HG02970 (cell line): ENCODE measurements around the gene ICAM1.
"Not testable (repeated sequence)": the region's sequence is repeated elsewhere in the genome, so short reads cannot be mapped to it uniquely, and the experiment has no call there.

Experiments used
- ATAC-seq: cut with Tn5 transposase; IDR thresholded peaks from one replicate; pipeline ENCODE4 v1.9.1; 2021; ENCODE audit warnings: mild to moderate bottlenecking, moderate library complexity, moderate number of reproducible peaks; ENCODE audit not compliant: unreplicated experiment, low FRiP score

The ICAM1 gene, protein sequence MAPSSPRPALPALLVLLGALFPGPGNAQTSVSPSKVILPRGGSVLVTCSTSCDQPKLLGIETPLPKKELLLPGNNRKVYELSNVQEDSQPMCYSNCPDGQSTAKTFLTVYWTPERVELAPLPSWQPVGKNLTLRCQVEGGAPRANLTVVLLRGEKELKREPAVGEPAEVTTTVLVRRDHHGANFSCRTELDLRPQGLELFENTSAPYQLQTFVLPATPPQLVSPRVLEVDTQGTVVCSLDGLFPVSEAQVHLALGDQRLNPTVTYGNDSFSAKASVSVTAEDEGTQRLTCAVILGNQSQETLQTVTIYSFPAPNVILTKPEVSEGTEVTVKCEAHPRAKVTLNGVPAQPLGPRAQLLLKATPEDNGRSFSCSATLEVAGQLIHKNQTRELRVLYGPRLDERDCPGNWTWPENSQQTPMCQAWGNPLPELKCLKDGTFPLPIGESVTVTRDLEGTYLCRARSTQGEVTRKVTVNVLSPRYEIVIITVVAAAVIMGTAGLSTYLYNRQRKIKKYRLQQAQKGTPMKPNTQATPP

DNA sequence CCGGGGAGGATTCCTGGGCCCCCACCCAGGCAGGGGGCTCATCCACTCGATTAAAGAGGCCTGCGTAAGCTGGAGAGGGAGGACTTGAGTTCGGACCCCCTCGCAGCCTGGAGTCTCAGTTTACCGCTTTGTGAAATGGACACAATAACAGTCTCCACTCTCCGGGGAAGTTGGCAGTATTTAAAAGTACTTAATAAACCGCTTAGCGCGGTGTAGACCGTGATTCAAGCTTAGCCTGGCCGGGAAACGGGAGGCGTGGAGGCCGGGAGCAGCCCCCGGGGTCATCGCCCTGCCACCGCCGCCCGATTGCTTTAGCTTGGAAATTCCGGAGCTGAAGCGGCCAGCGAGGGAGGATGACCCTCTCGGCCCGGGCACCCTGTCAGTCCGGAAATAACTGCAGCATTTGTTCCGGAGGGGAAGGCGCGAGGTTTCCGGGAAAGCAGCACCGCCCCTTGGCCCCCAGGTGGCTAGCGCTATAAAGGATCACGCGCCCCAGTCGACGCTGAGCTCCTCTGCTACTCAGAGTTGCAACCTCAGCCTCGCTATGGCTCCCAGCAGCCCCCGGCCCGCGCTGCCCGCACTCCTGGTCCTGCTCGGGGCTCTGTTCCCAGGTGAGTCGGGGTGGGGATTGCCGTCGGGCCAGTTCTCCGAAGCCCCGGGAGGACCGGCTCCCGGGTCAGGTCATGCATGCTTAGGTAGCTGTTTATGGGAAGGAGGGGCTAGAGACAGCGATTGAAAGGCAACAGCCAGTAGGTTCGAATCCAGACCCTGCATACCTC, at the start of gene ICAM1:
ICAM1 (plus strand) TSS at position 505 of the 779 bp plus-strand sequence; CDS start at position 545, 40 bp downstream.
- ATAC-seq: peak; percentile 47

DNA sequence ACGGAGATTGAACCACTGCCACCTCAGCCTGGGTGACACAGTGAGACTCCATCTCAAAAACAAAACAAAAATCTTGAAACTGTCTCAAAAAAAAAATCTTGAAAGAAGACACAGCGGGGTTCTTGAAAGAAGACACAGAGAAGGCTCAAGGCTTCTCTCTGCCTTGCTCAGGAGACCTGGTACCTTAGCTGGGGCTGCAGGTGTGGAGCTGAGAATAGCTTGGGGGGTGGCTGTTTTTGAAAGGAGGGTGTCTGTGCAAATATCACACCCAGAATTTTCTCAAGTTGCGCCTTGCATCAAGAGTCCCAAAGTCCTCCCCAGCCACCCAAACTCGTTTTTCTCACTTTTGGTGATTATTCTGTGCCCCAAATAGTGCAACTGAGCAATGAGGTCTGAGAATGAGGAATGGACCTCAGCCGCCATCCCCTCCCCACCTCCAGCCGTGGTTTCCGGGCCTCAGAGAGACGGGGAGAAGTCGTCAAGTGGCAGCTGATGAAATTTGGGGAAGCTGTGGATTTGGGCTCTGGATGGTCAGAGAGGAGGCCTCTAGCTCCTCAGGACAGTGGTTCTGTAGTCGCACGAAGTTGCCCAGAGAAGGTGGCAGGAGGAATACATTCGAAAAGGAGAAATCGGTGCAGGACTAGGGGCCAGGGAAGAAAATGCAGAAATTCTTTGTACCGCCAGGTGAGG, 48.6 kb upstream of the ICAM1 start:
- no peak for ATAC-seq

DNA sequence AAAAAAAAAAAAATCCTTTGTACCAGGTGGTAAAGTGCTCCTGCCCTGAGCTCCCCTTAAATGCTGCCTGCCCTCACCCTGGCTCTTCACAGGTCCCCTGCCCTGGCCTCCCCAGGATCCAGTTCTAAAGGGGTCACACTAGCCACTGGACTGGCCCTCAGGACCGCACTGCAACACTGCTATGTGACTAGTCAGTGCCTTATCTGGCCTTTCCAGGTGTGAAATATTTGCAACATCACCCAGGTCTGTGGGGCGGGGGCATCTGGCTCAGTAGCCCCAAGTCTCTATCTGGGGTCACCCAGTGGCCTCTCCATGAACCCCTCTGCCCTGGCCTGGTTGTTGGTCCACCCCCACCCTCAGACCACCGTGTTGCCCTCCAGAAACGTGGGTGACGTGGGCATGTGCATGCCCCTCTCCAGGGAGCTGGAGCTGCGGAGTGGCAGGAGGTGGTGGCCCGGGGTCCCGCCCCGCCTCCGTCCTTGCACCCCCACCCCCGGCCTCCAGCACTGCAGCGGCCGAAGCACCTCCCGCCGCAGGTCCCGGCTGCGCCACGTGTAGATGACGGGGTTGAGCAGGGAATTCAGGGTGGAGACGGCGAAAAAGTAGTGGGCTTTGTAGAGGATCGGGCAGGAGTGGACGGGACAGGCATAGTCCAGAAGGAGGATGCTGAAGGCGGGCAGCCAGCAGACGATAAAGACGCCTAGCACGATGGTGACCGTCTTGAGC, 47.3 kb upstream of the ICAM1 start:
- no peak for ATAC-seq

DNA sequence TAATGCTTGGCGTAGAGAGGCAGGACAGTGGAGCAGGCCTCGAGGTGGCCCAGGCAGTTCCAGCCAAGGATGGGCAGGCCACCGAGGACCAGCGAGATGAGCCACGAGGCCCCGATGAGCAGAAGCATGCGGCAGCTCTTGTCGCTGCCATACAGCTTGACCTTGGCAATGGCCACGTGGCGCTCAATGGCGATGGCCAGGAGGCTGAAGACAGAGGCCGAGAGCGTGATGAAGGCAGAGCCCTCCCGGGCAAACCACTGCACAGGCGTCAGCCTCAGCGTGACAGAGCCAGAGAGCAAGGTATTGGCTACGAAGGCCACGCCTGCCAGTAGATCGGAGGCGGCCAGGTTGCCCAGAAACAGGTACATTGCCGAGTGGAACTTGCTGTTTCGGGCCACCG, 46.6 kb upstream of the ICAM1 start:
- ATAC-seq: no peak

DNA sequence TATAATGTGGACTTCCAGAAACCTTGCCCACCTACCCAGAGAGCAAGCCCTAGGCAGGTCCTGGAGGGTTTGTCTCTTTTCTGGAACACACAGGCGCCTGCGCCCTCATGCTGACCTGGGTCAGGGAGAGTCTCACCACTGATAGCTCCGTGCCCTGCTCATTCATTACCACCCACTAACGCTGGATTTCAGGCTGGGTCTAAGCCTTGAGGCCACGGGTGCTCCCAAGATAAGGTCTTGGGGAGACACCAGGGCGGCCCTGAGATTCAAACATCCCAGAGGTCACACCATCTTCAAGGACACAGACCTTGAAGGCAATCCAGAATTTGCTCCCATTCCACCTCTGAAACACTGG, 44.9 kb upstream of the ICAM1 start:
- ATAC-seq: no peak

DNA sequence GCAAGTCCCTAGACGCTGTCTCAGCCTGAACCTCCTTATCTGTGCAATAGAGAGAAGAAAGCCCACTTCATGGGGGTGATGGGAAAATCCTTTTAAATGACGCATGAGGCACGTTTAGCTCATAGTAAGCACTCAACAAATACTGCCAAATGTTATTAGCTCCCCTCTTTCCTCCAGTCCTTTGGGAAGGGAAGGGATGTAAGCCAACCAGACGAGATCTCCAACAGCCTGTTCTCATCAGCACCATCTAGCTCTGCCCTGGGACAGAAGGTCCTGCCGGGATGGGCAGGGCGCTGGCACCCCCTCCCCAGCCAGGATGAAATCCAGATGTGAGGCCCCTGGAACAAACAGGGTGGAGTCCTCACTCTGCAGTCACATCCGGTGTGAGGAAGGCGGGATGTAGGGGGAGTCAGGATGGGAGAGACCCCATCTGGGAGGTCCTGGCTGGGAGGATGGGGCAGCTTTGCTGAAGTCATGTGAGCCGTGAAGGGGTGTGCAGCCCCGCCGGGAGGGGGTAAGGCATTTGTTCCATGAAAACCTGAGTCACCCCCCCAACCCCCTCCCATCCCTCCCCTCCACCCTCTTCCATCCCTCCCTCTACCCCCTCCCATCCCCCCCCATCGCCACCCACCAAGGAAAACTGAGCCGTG, 44.4 kb upstream of the ICAM1 start:
- no peak for ATAC-seq

DNA sequence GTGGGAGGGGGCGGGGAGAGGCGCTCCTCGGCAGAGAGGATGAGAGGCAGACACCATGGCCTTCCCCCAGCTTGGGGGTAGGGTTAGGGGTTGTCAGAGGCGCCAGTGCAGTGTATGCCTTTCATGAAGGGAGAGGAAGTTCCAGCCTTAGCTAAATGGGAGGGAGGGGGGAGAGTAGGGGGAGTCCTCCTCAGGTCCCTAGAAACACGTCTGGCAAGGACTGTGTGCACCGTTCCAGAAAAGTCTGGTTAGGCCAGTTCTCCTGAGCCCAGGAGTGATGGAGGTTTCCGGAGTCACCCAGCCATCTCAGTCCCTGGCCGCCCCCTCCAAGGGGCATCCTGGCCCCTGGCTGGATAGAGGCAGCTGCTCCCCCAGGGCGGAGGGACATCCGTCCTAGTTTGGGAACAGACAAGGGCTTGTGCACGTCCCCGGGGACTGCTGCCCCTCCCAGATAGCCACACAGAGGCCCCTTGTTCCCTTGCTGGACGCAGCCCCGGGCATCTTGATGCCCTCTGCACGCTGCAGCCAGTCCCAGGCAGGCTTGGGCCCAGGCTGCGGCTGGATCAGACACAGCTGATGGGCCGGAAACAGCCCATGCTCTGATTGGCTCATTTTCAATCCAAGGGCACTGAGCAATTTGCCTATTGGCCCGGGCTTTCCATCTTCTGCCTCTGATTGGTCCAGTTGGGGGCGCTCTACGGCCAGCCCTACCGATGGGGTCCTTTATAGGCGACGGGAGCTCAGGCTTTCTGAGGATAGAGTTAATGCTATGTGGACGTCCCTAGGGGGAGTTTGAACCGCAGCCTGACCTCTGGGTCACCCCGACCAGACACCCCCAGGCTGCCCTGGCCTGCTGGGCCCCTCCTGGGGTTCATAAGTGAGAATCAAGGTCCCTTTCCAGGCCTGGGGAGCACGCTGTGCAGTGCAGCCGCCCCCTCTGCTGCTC, 43.6 kb upstream of the ICAM1 start:
- no peak for ATAC-seq

DNA sequence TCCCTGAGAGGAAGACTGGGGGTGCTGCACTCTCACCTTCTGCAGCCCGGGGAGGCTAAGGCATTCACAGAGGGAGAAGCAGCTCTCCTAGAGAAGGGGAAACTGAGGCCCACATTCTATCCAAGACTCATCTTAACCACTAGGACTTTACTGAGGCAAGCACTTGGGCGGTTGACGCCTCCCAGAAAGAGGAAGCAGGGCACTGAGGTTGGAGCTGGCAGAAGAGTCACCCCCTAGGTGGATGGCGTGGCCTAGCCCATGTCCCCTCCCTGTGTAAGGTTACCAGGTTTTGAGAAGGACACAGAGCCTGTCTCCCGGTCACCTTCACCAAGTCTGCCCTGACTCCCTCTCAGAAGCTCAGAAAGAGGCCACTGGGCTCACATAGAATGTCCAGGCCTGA, 42.5 kb upstream of the ICAM1 start:
- no peak for ATAC-seq

DNA sequence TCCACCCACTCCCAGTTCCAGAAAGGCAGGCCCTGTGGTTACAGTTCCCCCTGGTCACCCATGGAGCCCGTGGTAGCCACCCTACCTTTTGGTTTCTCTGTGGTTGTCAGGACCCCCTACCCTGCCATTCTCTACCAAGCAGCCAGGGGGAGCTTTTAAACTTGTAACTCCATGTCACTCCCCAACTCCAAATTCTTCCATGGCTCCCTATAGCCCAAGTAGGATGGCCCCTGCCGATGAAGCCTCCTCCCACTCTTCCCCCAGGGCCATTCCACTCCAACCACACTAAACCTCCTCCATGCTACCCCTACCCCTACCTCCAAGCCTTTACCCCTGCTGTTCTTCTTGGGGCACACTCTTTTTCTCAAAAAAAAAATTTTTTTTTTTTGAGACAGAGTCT, 42.0 kb upstream of the ICAM1 start:
- no peak for ATAC-seq

DNA sequence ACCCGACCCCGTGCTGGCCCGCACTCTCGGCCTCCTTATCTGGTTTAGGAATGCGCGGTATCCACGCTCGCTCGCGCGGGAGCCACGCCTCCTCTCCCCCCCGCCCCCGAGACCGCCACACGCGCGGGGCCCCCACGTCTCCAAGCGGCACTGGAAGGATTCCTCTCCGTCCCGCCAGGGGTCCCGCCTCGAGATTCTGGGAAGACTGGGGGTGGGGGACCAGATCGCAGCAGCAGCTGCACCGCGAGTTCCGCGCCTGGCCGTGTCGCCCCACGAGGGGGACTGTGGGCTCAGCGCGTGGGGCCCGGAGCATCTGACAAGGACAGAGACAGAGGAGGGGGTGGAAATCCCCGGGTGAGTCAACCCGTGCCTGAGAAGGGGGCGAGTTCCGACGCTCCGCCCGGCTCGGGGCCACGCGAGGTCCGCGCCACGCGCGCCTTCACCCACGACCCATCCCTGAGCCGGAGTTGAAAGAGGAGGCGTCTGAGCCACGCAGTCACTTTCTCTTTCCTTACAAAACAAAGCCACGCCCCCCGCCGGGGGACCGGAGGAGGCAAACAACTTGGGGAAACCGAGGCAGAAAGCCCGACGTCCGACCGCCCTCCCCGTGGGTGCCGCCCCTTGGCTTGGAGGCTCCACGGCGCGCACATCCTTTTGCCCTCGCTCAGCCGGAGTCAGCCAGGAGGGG, 40.6 kb upstream of the ICAM1 start:
- ATAC-seq: no peak

DNA sequence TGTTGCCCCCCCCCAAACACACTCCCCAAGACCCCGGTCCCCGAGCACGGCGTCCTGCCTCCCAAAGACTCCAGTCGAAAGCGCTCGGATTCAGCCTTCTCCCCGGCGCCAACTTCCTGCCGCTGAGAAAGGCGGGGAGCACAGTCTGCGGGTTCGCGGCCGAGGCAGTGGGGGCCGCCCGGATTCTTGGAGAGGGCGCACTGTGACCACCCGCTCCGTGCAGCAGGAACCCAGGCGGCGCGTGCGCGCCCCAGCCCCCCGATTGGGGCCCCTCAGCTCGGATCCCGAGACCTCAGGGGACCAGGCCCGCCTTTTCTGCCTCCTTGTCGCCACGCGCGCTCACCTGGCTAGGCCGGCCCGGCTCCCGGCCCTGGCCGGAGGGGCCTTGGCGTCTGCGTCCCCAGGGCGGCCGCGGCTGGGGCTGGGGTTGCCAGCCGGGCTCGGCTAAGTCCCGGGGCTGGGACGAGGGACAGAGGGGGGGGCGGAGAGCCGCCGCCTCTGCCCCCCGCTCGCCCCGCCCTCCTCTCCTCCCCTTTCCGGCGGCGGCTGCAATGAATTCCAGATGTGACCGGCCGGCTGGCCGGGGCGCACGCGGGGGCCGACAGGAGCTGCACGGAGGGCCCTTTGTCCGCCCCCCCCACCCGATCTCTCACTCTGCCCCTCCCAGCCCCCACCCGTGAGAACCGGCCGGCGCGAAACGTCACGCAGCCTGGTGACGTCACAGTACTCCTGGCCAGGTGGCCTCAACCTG, 39.9 kb upstream of the ICAM1 start, which contains the start of gene S1PR2:
S1PR2 (minus strand) TSS at position 471 of the 751 bp plus-strand sequence. CDS start 6,426 bp downstream, outside the sequence.
- peak; percentile 55 for ATAC-seq

DNA sequence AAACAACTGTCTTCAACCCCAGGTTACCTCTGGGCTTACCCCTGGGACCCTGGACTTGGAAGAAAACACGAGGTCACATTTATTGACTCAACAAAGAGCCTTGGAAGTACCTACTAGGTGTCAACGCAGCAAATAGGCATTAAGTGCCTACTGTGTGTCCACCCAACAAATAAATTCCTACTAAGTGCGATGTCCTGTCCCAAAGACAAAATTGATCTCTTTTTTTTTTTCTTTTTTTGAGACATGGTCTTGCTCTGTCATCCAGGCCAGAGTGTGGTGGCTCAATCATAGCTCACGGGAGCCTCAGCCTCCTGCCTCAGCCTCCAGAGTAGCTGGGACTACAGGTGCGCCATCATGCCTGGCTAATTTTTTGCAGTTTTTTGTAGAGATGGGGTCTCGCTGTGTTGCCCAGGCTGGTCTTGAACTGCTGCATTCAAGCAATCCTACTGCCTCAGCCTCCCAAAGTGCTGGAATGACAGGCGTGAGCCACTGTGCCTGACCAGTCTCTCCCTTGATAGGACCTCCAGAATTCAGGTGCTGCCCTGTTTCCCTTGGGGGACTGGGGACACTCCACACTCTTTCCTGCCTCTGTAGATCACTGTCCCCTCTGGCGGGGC, 39.2 kb upstream of the ICAM1 start:
- ATAC-seq: no peak

DNA sequence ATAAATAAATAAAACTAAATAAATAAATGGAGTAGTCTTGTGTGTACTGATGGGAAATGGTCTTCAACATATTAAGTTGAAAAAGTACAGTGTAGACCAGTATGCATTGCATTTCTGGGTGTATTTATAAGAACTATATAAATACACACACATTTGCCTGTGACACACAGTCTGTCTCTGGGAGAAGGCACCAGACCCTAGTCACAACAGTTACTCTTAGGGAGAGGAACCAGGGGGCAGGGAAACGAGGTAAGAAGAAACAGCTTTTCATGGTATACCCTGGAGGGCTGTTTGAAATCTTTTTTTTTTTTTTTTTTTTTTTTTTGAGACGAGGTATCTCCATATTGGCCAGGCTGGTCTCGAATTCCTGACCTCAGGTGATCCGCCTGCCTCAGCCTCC, 37.0 kb upstream of the ICAM1 start:
- ATAC-seq: no peak

DNA sequence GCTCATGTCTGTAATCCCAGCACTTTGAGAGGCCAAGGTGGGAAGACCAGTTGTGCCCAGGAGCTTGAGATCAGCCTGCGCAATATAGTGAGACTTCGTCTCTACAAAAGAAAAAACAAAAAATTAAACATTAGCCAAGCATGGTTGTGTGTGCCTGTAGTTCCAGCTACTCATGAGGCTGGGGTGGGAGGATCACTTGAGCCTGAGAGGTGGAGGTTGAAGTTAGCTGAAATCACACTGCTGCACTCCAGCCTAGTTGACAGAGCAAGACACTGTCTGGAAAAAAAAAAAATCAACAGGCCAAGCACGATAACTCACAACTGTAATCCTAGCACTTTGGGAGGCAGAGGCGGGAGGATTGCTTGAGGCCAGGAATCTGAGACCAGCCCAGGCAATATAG, 35.9 kb upstream of the ICAM1 start:
- ATAC-seq: no peak

DNA sequence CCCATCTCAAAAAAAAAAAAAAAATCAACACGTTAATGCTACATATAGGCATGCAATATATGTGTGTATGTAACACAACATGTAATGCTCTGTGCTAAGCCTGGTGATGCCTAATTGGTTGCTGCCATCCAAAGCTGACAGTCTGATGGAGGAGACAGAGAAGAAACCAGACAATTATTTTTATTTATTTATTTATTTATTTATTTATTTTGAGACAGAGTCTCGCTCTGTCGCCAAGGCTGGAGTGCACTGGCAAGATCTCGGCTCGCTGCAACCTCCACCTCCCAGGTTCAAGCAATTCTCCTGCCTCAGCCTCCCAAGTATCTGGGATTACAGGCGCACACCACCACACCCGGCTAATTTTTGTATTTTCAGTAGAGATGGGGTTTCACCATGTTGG, 35.5 kb upstream of the ICAM1 start:
- ATAC-seq: not testable (repeated sequence)

DNA sequence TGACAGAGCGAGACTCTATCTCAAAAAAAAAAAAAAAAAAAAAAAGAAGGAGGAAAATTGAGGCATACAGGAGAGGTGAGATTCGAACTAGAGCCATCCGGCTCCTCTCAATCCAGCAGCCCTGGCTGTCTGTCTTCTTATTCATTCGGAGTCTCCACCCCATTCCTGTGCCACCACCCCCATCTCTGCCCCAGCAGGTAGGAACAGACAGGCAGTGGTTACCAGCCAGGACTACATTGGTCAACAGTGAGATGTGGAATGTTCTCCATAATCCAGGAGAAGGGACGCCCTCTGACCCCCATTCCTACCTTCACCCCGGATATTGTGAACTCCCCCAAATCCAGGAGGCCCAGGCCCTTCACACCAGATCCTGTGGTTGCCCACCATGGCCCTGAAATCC, 33.2 kb upstream of the ICAM1 start:
- ATAC-seq: no peak

DNA sequence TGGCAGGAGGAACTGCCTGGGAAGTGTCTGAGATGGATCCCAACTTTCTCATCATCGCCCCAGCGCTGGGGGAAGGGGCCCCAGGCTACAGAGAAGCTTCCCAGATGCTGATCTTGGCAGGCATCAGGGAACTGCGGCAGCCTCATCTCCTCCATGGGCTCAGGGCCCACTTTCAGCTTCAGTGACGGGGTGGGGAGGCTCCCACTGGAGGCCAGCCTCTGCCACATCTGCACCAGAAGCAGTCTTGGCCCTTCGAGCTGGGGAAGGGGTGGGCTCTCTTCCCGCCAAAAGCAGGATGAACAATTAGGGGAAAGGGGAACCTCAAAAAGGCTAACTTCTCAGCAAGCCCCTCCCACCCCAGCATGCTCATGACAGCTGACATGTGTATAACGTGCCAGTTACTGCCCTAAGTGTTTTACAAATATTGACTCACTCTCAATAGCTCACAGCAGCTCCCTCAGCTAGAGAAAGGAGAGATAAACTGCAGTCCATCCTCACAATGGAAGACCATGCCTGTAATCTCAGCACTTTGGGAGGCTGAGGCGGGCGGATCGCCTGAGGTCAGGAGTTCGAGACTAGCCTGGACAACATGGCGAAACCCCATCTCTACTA, 32.6 kb upstream of the ICAM1 start:
- no peak for ATAC-seq
